GM12878 (cell line): ENCODE measurements around the gene ZFTA.

ENCODE experiments used
- BCL11A ChIP-seq: IDR thresholded peaks from 2 replicates; pipeline ENCODE4 v1.6.1; 2011; ENCODE audit warnings: low read depth, low read length
- HDAC6 ChIP-seq: fragments of 200-600 bp; sonication (generic); IDR thresholded peaks from one replicate; pipeline ENCODE4 v1.8.0; 2017; ENCODE audit warnings: antibody characterized with exemption; ENCODE audit not compliant: unreplicated experiment
- POLR2A ChIP-seq: IDR thresholded peaks from 2 replicates; pipeline ENCODE4 v1.6.1; 2011; ENCODE audit warnings: low read depth, mild to moderate bottlenecking, low read length
- POLR2AphosphoS2 ChIP-seq: IDR thresholded peaks from 2 replicates; pipeline ENCODE4 v1.6.1; 2011; ENCODE audit warnings: low read depth, mild to moderate bottlenecking, low read length, improper control_type of control experiment, moderate library complexity
- TF ChIP-seq, protein P1 (sequence below), 3 experiments: IDR thresholded peaks in 2 of 3; conservative IDR thresholded peaks in 1 of 3; 2 replicates each; pipeline ENCODE4 v1.5.1; 2011; ENCODE audit warnings: low read depth in 3 of 3, low read length in 3 of 3, mild to moderate bottlenecking in 3 of 3, control low read depth in 2 of 3, moderate library complexity in 2 of 3, inconsistent platforms in 1 of 3, mixed read lengths in 1 of 3; ENCODE audit not compliant: control insufficient read depth in 2 of 3, insufficient read depth in 1 of 3; ENCODE audit errors: extremely low read depth in 1 of 3
- TF ChIP-seq, protein P2 (sequence below): IDR thresholded peaks from 2 replicates; pipeline ENCODE4 v1.6.1; 2011; ENCODE audit warnings: mild to moderate bottlenecking, low read depth, low read length, moderate library complexity; ENCODE audit not compliant: insufficient replicate concordance

DNA sequence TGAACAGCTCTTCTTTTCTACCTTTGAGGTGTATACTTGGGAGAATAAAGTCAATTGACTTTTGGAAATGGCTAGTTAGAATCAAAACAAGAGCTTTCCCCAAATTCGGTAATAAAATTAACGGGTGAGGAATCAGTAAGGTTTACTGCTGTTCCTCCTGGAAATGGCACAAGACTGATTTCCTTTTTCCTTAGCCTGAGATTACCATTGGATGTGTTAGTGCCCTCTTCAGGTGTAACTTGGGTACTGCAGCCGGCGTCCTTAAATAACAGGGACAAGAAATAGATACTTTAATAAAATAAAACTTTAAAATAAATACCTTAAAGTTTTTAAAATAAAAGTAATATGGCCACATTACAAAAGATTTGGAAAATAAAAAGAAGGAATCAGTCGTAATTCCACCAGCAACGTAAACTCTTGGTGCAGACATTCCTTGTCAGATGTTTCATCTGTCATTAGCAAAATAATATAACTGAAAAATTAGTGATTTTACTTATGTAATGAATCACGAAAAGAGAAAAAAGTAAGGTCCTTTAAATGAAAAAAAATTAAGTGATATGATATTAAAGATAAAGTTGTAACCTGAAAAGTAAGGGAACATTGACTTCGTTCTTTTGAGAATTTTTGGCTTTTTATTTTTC lies 29.7 kb downstream of the ZFTA start:
- TF ChIP-seq POLR2AphosphoS2 (no peak), POLR2A (no peak), BCL11A (no peak), HDAC6 (no peak)
- TF ChIP-seq, protein P1, sequence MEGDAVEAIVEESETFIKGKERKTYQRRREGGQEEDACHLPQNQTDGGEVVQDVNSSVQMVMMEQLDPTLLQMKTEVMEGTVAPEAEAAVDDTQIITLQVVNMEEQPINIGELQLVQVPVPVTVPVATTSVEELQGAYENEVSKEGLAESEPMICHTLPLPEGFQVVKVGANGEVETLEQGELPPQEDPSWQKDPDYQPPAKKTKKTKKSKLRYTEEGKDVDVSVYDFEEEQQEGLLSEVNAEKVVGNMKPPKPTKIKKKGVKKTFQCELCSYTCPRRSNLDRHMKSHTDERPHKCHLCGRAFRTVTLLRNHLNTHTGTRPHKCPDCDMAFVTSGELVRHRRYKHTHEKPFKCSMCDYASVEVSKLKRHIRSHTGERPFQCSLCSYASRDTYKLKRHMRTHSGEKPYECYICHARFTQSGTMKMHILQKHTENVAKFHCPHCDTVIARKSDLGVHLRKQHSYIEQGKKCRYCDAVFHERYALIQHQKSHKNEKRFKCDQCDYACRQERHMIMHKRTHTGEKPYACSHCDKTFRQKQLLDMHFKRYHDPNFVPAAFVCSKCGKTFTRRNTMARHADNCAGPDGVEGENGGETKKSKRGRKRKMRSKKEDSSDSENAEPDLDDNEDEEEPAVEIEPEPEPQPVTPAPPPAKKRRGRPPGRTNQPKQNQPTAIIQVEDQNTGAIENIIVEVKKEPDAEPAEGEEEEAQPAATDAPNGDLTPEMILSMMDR (IDR thresholded peaks at IDR 0.05 in 2 of 3, conservative IDR thresholded peaks at IDR 0.05 in 1 of 3; ENCODE audit: control insufficient read depth in 2 of 3, extremely low read depth in 1 of 3, insufficient read depth in 1 of 3, low read depth in 3 of 3, low read length in 3 of 3): peak; percentile 81 to 90 (median 87)
- TF ChIP-seq, protein P2, sequence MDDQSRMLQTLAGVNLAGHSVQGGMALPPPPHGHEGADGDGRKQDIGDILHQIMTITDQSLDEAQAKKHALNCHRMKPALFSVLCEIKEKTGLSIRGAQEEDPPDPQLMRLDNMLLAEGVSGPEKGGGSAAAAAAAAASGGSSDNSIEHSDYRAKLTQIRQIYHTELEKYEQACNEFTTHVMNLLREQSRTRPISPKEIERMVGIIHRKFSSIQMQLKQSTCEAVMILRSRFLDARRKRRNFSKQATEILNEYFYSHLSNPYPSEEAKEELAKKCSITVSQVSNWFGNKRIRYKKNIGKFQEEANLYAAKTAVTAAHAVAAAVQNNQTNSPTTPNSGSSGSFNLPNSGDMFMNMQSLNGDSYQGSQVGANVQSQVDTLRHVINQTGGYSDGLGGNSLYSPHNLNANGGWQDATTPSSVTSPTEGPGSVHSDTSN: no peak
